Dendritic cell treated with granulocyte-macrophage colony-stimulating factor and Interleukin-4, amounts not matched to agents 40 ng/mL and 50 ng/mL, for 4 days (primary cell): Measurements from ENCODE around the gene SNAP25.

Experiments used
- H3K27ac Mint-ChIP-seq: one replicate; pipeline ENCODE4 v1.8.0; 2022; ENCODE audit warnings: mild to moderate bottlenecking, mixed read lengths
- H3K27me3 Mint-ChIP-seq: one replicate; pipeline ENCODE4 v1.8.0; 2022; ENCODE audit warnings: mild to moderate bottlenecking, mixed read lengths
- H3K36me3 Mint-ChIP-seq: one replicate; pipeline ENCODE4 v1.8.0; 2022; ENCODE audit warnings: low read depth, mixed read lengths
- H3K4me1 Mint-ChIP-seq: one replicate; pipeline ENCODE4 v1.8.0; 2022; ENCODE audit warnings: low read depth, mixed read lengths
- H3K4me3 Mint-ChIP-seq: one replicate; pipeline ENCODE4 v1.8.0; 2022; ENCODE audit warnings: mild to moderate bottlenecking, moderate library complexity, mixed read lengths
- H3K9me3 Mint-ChIP-seq: one replicate; pipeline ENCODE4 v1.8.0; 2022; ENCODE audit warnings: mixed read lengths
- intact Hi-C: fragments of 100-400 bp; cut with micrococcal nuclease; formaldehyde crosslinking; loops from one replicate; pipeline ENCODE4 v1.15.0; 2022

SNAP25 gene

GRCh38 chr20:10190456-10190855 lies 28.2 kb upstream of the SNAP25 start:
- Mint-ChIP-seq H3K27ac (no peak overlapping the region), H3K4me3 (no peak overlapping the region), H3K9me3 (peaks cover 42% of the 10 kb centered on the region), H3K27me3 (no peaks in the 10 kb centered on the region), H3K36me3 (no peaks in the 10 kb centered on the region), H3K4me1 (no peaks in the 10 kb centered on the region)
- intact Hi-C loops: no loop called here

- H3K27me3 Mint-ChIP-seq: no peaks in the 10 kb centered on the region
- intact Hi-C loops: no loop called here
- H3K27ac Mint-ChIP-seq: no peak overlapping the region
- no peak overlapping the region for H3K4me3 Mint-ChIP-seq
- H3K9me3 Mint-ChIP-seq: peaks cover 25% of the 10 kb centered on the region
- H3K4me1 Mint-ChIP-seq: no peaks in the 10 kb centered on the region
- no peaks in the 10 kb centered on the region for H3K36me3 Mint-ChIP-seq
These were observed 26.5 kb upstream of the SNAP25 start for GRCh38 chr20:10192171-10192570.

- H3K4me3 Mint-ChIP-seq: no peak overlapping the region
- intact Hi-C loops: no loop called here
- no peak overlapping the region for H3K27ac Mint-ChIP-seq
- H3K36me3 Mint-ChIP-seq: no peaks in the 10 kb centered on the region
- peaks cover 16% of the 10 kb centered on the region for H3K9me3 Mint-ChIP-seq
- H3K4me1 Mint-ChIP-seq: no peaks in the 10 kb centered on the region
- no peaks in the 10 kb centered on the region for H3K27me3 Mint-ChIP-seq
These were observed 24.5 kb upstream of the SNAP25 start for GRCh38 chr20:10194166-10194565.

- no peak overlapping the region for H3K27ac Mint-ChIP-seq
- no peaks in the 10 kb centered on the region for H3K4me1 Mint-ChIP-seq
- intact Hi-C loops: no loop called here
- no peak overlapping the region for H3K4me3 Mint-ChIP-seq
- no peaks in the 10 kb centered on the region for H3K27me3 Mint-ChIP-seq
- peaks cover under 1% of the 10 kb centered on the region for H3K9me3 Mint-ChIP-seq
- H3K36me3 Mint-ChIP-seq: no peaks in the 10 kb centered on the region
These were observed 18.3 kb upstream of the SNAP25 start for GRCh38 chr20:10200330-10200729.

- no peak overlapping the region for H3K27ac Mint-ChIP-seq
- H3K27me3 Mint-ChIP-seq: no peaks in the 10 kb centered on the region
- no peak overlapping the region for H3K4me3 Mint-ChIP-seq
- H3K4me1 Mint-ChIP-seq: no peaks in the 10 kb centered on the region
- H3K9me3 Mint-ChIP-seq: no peaks in the 10 kb centered on the region
- no peaks in the 10 kb centered on the region for H3K36me3 Mint-ChIP-seq
- intact Hi-C loops: no loop called here
These were observed 17.2 kb upstream of the SNAP25 start for GRCh38 chr20:10201321-10201870.

GRCh38 chr20:10209091-10209490 lies 9.5 kb upstream of the SNAP25 start:
- H3K27me3 Mint-ChIP-seq: peaks cover 6% of the 10 kb centered on the region
- intact Hi-C loops: no loop called here

GRCh38 chr20:10213526-10213925 lies 5.1 kb upstream of the SNAP25 start:
- intact Hi-C loops: loop anchor here (10.0 kb wide), 1 partner anchor 211 kb away; no protein-coding TSS in a partner anchor
- Mint-ChIP-seq H3K9me3 (no peaks in the 10 kb centered on the region), H3K27me3 (peaks cover 31% of the 10 kb centered on the region), H3K36me3 (no peaks in the 10 kb centered on the region), H3K4me1 (peaks cover 9% of the 10 kb centered on the region), H3K27ac (no peak overlapping the region), H3K4me3 (no peak overlapping the region)

More at GRCh38 chr20:10209091-10209490, 9.5 kb upstream of the SNAP25 start:
- Mint-ChIP-seq H3K4me3 (no peak overlapping the region), H3K9me3 (no peaks in the 10 kb centered on the region), H3K4me1 (no peaks in the 10 kb centered on the region), H3K36me3 (no peaks in the 10 kb centered on the region), H3K27ac (no peak overlapping the region)

- Mint-ChIP-seq H3K36me3 (no peaks in the 10 kb centered on the region), H3K27ac (no peak overlapping the region), H3K9me3 (no peaks in the 10 kb centered on the region), H3K4me3 (no peak overlapping the region), H3K4me1 (peaks cover 15% of the 10 kb centered on the region), H3K27me3 (peaks cover 47% of the 10 kb centered on the region)
- intact Hi-C loops: loop anchor here (5.0 to 10.0 kb wide), 2 partner anchors 209 to 239 kb away; no protein-coding TSS in a partner anchor
These were observed 2.4 kb upstream of the SNAP25 start for GRCh38 chr20:10216146-10216791.

- H3K27ac Mint-ChIP-seq: no peak overlapping the region
These were observed 764 bp upstream of the SNAP25 start for GRCh38 chr20:10217721-10218410.

GRCh38 chr20:10219452-10219791 lies 792 bp downstream of the SNAP25 start:
- intact Hi-C loops: loop anchor here (5.0 to 10.0 kb wide), 2 partner anchors 205 to 242 kb away; no protein-coding TSS in a partner anchor
- H3K27ac Mint-ChIP-seq: no peak overlapping the region
- peaks cover 15% of the 10 kb centered on the region for H3K4me1 Mint-ChIP-seq
- no peak overlapping the region for H3K4me3 Mint-ChIP-seq
- peaks cover 47% of the 10 kb centered on the region for H3K27me3 Mint-ChIP-seq
- H3K9me3 Mint-ChIP-seq: no peaks in the 10 kb centered on the region
- H3K36me3 Mint-ChIP-seq: no peaks in the 10 kb centered on the region

More at GRCh38 chr20:10217721-10218410, 764 bp upstream of the SNAP25 start:
- H3K36me3 Mint-ChIP-seq: no peaks in the 10 kb centered on the region
- no peak overlapping the region for H3K4me3 Mint-ChIP-seq
- H3K4me1 Mint-ChIP-seq: peaks cover 15% of the 10 kb centered on the region
- H3K9me3 Mint-ChIP-seq: no peaks in the 10 kb centered on the region
- intact Hi-C loops: loop anchor here (5.0 to 10.0 kb wide), 2 partner anchors 207 to 241 kb away; no protein-coding TSS in a partner anchor
- peaks cover 53% of the 10 kb centered on the region for H3K27me3 Mint-ChIP-seq

- Mint-ChIP-seq H3K4me1 (peaks cover 15% of the 10 kb centered on the region), H3K27me3 (peaks cover 47% of the 10 kb centered on the region), H3K4me3 (no peak overlapping the region), H3K9me3 (no peaks in the 10 kb centered on the region), H3K36me3 (no peaks in the 10 kb centered on the region), H3K27ac (no peak overlapping the region)
- intact Hi-C loops: loop anchor here (5.0 to 10.0 kb wide), 2 partner anchors 205 to 243 kb away; no protein-coding TSS in a partner anchor
These were observed 1.5 kb downstream of the SNAP25 start for GRCh38 chr20:10219993-10220750.

GRCh38 chr20:10221021-10221420 lies 2.4 kb downstream of the SNAP25 start:
- no peaks in the 10 kb centered on the region for H3K9me3 Mint-ChIP-seq
- intact Hi-C loops: no loop called here
- H3K27ac Mint-ChIP-seq: no peak overlapping the region
- peaks cover 44% of the 10 kb centered on the region for H3K27me3 Mint-ChIP-seq
- peaks cover 15% of the 10 kb centered on the region for H3K4me1 Mint-ChIP-seq
- no peak overlapping the region for H3K4me3 Mint-ChIP-seq
- no peaks in the 10 kb centered on the region for H3K36me3 Mint-ChIP-seq

- no peak overlapping the region for H3K27ac Mint-ChIP-seq
- intact Hi-C loops: no loop called here
These were observed 6.9 kb downstream of the SNAP25 start for GRCh38 chr20:10225439-10226060.

More at GRCh38 chr20:10225439-10226060, 6.9 kb downstream of the SNAP25 start:
- peaks cover 9% of the 10 kb centered on the region for H3K27me3 Mint-ChIP-seq
- H3K9me3 Mint-ChIP-seq: no peaks in the 10 kb centered on the region
- H3K4me1 Mint-ChIP-seq: no peaks in the 10 kb centered on the region
- H3K4me3 Mint-ChIP-seq: no peak overlapping the region
- no peaks in the 10 kb centered on the region for H3K36me3 Mint-ChIP-seq
